DND-41 (cell line): ENCODE measurements around the gene STAMBP.

Source experiments
- ATAC-seq: fragments of 200-7000 bp; cut with Tn5 transposase; 3 replicates; pipeline ENCODE4 v1.9.1; 2021; ENCODE audit warnings: low read depth; ENCODE audit not compliant: insufficient read depth
- DNase-seq: peaks from one replicate; pipeline ENCODE4 v3.0.0-alpha.2; 2020
- H2AFZ ChIP-seq: 2 replicates; pipeline ENCODE4 v1.6.0; 2012; ENCODE audit warnings: low read depth, low read length
- H3K27ac ChIP-seq: 2 replicates; pipeline ENCODE4 v1.5.1; 2012; ENCODE audit warnings: low read length, inconsistent platforms
- H3K27me3 ChIP-seq: fragments of 200-600 bp; sonication (generic); 2 replicates; pipeline ENCODE4 v1.6.0; 2012; ENCODE audit warnings: low read length, mild to moderate bottlenecking, inconsistent platforms; ENCODE audit not compliant: insufficient read depth, poor library complexity
- H3K36me3 ChIP-seq: 2 replicates; pipeline ENCODE4 v1.5.1; 2012; ENCODE audit warnings: low read length, inconsistent platforms; ENCODE audit not compliant: insufficient read depth
- H3K4me1 ChIP-seq: 2 replicates; pipeline ENCODE4 v1.5.1; 2012; ENCODE audit warnings: mild to moderate bottlenecking, low read length; ENCODE audit not compliant: insufficient read depth
- H3K4me2 ChIP-seq: 2 replicates; pipeline ENCODE4 v1.6.0; 2012; ENCODE audit warnings: mild to moderate bottlenecking, moderate library complexity, low read length, inconsistent platforms; ENCODE audit not compliant: insufficient read depth
- H3K4me3 ChIP-seq, 2 experiments: fragments of 200-600 bp in 1 of 2; shearing (Covaris generic) in 1 of 2; 2 replicates each; pipeline ENCODE4 v1.5.1; 2012 to 2016; ENCODE audit warnings: inconsistent platforms in 2 of 2, low read length in 2 of 2, mild to moderate bottlenecking in 2 of 2, low read depth in 1 of 2, moderate library complexity in 1 of 2
- H3K79me2 ChIP-seq: 2 replicates; pipeline ENCODE4 v1.6.0; 2012; ENCODE audit warnings: low read length, inconsistent platforms; ENCODE audit not compliant: insufficient read depth
- H3K9ac ChIP-seq: 2 replicates; pipeline ENCODE4 v1.6.0; 2012; ENCODE audit warnings: low read depth, mild to moderate bottlenecking, inconsistent platforms, low read length, moderate library complexity
- H3K9me3 ChIP-seq: 2 replicates; pipeline ENCODE4 v1.5.1; 2012; ENCODE audit warnings: low read length, moderate library complexity, mild to moderate bottlenecking, inconsistent platforms; ENCODE audit not compliant: insufficient read depth, severe bottlenecking
- H4K20me1 ChIP-seq: 2 replicates; pipeline ENCODE4 v1.6.0; 2012; ENCODE audit warnings: low read length; ENCODE audit not compliant: insufficient read depth
- CTCF ChIP-seq: IDR thresholded peaks from 2 replicates; pipeline ENCODE4 v1.5.1; 2012; ENCODE audit warnings: borderline replicate concordance, low read length, moderate library complexity, mild to moderate bottlenecking; ENCODE audit not compliant: poor library complexity, severe bottlenecking; ENCODE audit errors: extremely low read depth
- EZH2 ChIP-seq: IDR thresholded peaks from 3 replicates; pipeline ENCODE4 v1.6.1; 2012; ENCODE audit warnings: borderline replicate concordance, low read depth, mild to moderate bottlenecking, moderate library complexity, low read length, inconsistent platforms; ENCODE audit not compliant: severe bottlenecking

STAMBP gene

GRCh38 chr2:73821669-73822068 is 7.1 kb upstream of the STAMBP start:
- Histone ChIP-seq H3K4me1 (no peaks in the 10 kb centered on the region), H3K9me3 (no peaks in the 10 kb centered on the region), H3K79me2 (no peaks in the 10 kb centered on the region), H3K9ac (no peak overlapping the region), H2AFZ (no peak overlapping the region), H3K4me3 (no peak overlapping the region), H3K27ac (no peak overlapping the region), H3K36me3 (no peaks in the 10 kb centered on the region), H4K20me1 (no peaks in the 10 kb centered on the region), H3K27me3 (no peaks in the 10 kb centered on the region), H3K4me2 (no peak overlapping the region)
- TF ChIP-seq CTCF (no peak), EZH2 (no peak)
- ATAC-seq (no peak), DNase-seq (no peak)

GRCh38 chr2:73822276-73822675 is 6.5 kb upstream of the STAMBP start:
- no peaks in the 10 kb centered on the region for H3K27me3 ChIP-seq
- H3K36me3 ChIP-seq: no peaks in the 10 kb centered on the region
- no peak overlapping the region for H3K27ac ChIP-seq
- no peak overlapping the region for H3K9ac ChIP-seq
- DNase-seq (no peak), ATAC-seq (no peak)
- H3K79me2 ChIP-seq: no peaks in the 10 kb centered on the region
- no peak overlapping the region for H2AFZ ChIP-seq
- no peak for TF ChIP-seq CTCF
- no peak for TF ChIP-seq EZH2
- H3K4me3 ChIP-seq: no peak overlapping the region
- H3K4me1 ChIP-seq: peaks cover under 1% of the 10 kb centered on the region
- no peaks in the 10 kb centered on the region for H4K20me1 ChIP-seq
- H3K4me2 ChIP-seq: no peak overlapping the region
- no peaks in the 10 kb centered on the region for H3K9me3 ChIP-seq

DNA sequence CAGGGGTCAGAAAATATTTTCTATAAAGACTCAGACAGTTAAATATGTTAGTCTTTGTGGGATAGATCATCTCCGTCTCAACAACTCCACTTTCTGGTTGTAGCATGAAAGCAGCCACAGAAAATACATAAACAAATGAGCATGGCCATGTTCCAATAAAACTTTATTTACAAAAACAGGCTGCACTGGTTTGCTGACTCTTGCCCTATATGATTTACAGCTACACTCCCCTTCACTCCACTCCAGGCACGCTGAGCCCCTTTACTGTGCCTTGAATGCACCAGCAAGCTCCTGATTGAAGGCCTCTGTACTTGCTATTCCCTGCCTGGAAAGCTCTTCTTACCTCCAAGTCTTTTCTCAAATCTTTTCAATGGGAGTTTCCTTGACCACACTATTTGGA is 5.8 kb upstream of the STAMBP start:
- TF ChIP-seq CTCF (no peak), EZH2 (no peak)
- no peak overlapping the region for H3K4me3 ChIP-seq
- no peaks in the 10 kb centered on the region for H3K36me3 ChIP-seq
- H3K9me3 ChIP-seq: no peaks in the 10 kb centered on the region
- H3K9ac ChIP-seq: no peak overlapping the region
- ATAC-seq: no peak
- H3K27ac ChIP-seq: no peak overlapping the region
- H2AFZ ChIP-seq: no peak overlapping the region
- DNase-seq: no peak
- H3K4me1 ChIP-seq: peaks cover 8% of the 10 kb centered on the region
- no peaks in the 10 kb centered on the region for H3K27me3 ChIP-seq
- no peak overlapping the region for H3K4me2 ChIP-seq
- no peaks in the 10 kb centered on the region for H4K20me1 ChIP-seq
- peaks cover 4% of the 10 kb centered on the region for H3K79me2 ChIP-seq

DNA sequence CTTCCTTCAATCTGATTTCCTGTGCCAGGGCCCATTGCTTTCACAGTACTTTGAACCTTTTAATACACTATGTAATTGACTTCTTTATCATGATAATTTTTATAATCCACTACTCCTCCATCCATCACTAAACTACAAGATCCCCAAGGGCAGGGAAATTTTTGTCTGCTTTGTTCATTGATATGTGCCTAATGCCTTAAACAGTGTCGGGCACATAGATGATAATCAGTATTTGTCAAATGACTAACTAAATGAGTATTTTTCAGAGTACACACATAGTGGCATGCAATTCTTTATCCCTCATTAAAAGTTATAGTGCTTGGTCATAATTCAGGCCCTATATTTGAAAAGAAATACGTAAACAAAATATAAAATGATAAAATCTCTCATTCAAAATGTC is 5.3 kb upstream of the STAMBP start:
- no peak for TF ChIP-seq CTCF
- no peak for TF ChIP-seq EZH2
- Histone ChIP-seq H3K9ac (no peak overlapping the region), H3K79me2 (peaks cover 8% of the 10 kb centered on the region), H2AFZ (no peak overlapping the region), H3K36me3 (no peaks in the 10 kb centered on the region), H3K4me3 (no peak overlapping the region), H3K4me2 (no peak overlapping the region), H3K27me3 (no peaks in the 10 kb centered on the region), H4K20me1 (no peaks in the 10 kb centered on the region), H3K9me3 (no peaks in the 10 kb centered on the region), H3K4me1 (peaks cover 12% of the 10 kb centered on the region), H3K27ac (no peak overlapping the region)
- ATAC-seq (no peak), DNase-seq (no peak)
